Panc1 (cell line): ENCODE data around the gene HMCN2.

Experiments used
- POLR2AphosphoS5 ChIP-seq: IDR thresholded peaks from 2 replicates; pipeline ENCODE4 v1.6.1; 2012; ENCODE audit warnings: mild to moderate bottlenecking, low read depth, low read length, moderate library complexity
- TF ChIP-seq, protein P1 (sequence below): fragments of 450-650 bp; IDR thresholded peaks from 2 replicates; pipeline ENCODE4 v1.5.1; 2017; ENCODE audit warnings: mild to moderate bottlenecking

GRCh38 chr9:130387905-130388304, 122.3 kb downstream of the HMCN2 start:
- TF ChIP-seq, protein P1, sequence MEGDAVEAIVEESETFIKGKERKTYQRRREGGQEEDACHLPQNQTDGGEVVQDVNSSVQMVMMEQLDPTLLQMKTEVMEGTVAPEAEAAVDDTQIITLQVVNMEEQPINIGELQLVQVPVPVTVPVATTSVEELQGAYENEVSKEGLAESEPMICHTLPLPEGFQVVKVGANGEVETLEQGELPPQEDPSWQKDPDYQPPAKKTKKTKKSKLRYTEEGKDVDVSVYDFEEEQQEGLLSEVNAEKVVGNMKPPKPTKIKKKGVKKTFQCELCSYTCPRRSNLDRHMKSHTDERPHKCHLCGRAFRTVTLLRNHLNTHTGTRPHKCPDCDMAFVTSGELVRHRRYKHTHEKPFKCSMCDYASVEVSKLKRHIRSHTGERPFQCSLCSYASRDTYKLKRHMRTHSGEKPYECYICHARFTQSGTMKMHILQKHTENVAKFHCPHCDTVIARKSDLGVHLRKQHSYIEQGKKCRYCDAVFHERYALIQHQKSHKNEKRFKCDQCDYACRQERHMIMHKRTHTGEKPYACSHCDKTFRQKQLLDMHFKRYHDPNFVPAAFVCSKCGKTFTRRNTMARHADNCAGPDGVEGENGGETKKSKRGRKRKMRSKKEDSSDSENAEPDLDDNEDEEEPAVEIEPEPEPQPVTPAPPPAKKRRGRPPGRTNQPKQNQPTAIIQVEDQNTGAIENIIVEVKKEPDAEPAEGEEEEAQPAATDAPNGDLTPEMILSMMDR, result no peak
- no peak for TF ChIP-seq POLR2AphosphoS5
